Heart right ventricle (tissue), 16 donors: ENCODE data around the gene NFATC2IP. TPM values are rescaled to one million over a fixed set of nuclear protein-coding genes. Genes with fewer than 3 reads are reported as not detected.
"Not testable (repeated sequence)": the region's sequence is repeated elsewhere in the genome, so short reads cannot be mapped to it uniquely, and the experiment has no call there.

Experiments used
- ATAC-seq, 8 donors: fragments of 200-7000 bp; cut with Tn5 transposase; one replicate each; pipeline ENCODE4 v1.9.1; 2020; ENCODE audit warnings: mild to moderate bottlenecking in 8 of 8, moderate library complexity in 8 of 8, moderate number of reproducible peaks in 1 of 8
- DNase-seq, 2 donors: peaks; one replicate each; pipeline ENCODE4 v3.0.0-alpha.2; 2020
- H3K27ac ChIP-seq, 10 donors: fragments of 200-600 bp; sonication (generic) in 2 of 10; one replicate each; pipeline versions ENCODE4 v1.5.0 to v1.8.0; 2020 to 2022; ENCODE audit warnings: mild to moderate bottlenecking in 3 of 10
- H3K27me3 ChIP-seq, 7 donors: fragments of 200-600 bp; one replicate each; pipeline ENCODE4 v1.8.0; 2021 to 2022; ENCODE audit warnings: mild to moderate bottlenecking in 2 of 7
- H3K36me3 ChIP-seq, 9 donors: fragments of 200-600 bp; sonication (generic) in 1 of 9; one replicate each; pipeline versions ENCODE4 v1.5.0 to v1.8.0; 2020 to 2022; ENCODE audit warnings: mild to moderate bottlenecking in 2 of 9
- H3K4me1 ChIP-seq, 9 donors: fragments of 200-600 bp; sonication (generic) in 1 of 9; one replicate each; pipeline versions ENCODE4 v1.5.0 to v1.8.0; 2020 to 2022; ENCODE audit warnings: mild to moderate bottlenecking in 4 of 9
- H3K4me3 ChIP-seq, 10 donors: fragments of 200-600 bp; sonication (generic) in 2 of 10; one replicate each; pipeline versions ENCODE4 v1.5.0 to v1.8.0; 2020 to 2022; ENCODE audit warnings: mild to moderate bottlenecking in 7 of 10, moderate library complexity in 2 of 10
- H3K9me3 ChIP-seq, 11 donors: fragments of 200-600 bp in 10 of 11; sonication (generic) in 2 of 11; one replicate each; pipeline versions ENCODE4 v1.5.0 to v1.8.0; 2013 to 2022; ENCODE audit warnings: mild to moderate bottlenecking in 2 of 11, control low read depth in 1 of 11, moderate library complexity in 1 of 11
- CTCF ChIP-seq, 9 donors: fragments of 200-600 bp; sonication (generic) in 2 of 9; IDR thresholded peaks; one replicate each; pipeline versions ENCODE4 v1.5.0 to v1.8.0; 2021 to 2022; ENCODE audit warnings: antibody characterized with exemption in 9 of 9, mild to moderate bottlenecking in 5 of 9, moderate library complexity in 1 of 9
- WGBS, 2 donors: extraction: QIAGEN DNeasy Blood & Tissue Kit; methylation state at CpG; one replicate each; pipeline ENCODE4 v1.1.7; 2013; ENCODE audit warnings: inconsistent platforms in 1 of 2; 5-methylcytosine and 5-hydroxymethylcytosine counted together
- intact Hi-C, 10 donors: fragments of 100-400 bp; cut with DNase I; formaldehyde crosslinking; loops; one replicate each; pipeline versions ENCODE4 v1.11.1 to v1.14.2; 2022
- polyA plus RNA-seq, 2 donors: library from polyadenylated mRNA; stranded (reverse); fragments of 200-250 nt; gene quantifications; one replicate each; pipeline ENCODE4 v1.2.3, GENCODE V29; 2013
- total RNA-seq, 10 donors: library from RNA; stranded (reverse); fragmentation: NEBNext Ultra II Directional in 3 of 10; extraction: Animal tissue kit (Norgen Biotek cat#: 25700) in 3 of 10; gene quantifications; one replicate each; pipeline versions ENCODE4 v1.2.1 to v1.2.4, GENCODE V29; 2021 to 2023
- donor health status: Arrhythmogenic right ventricular cardiomyopathy.
- donor health status: ischemic (EF 13 %, LVEDD 7.1; RV severe dilation, severe dysfunction).
- donor health status: healthy with polysubstance abuse.
- donor health status: DM: no; HTN: yes; CAD: no.
- donor health status: DM: no; HTN: no; CAD: no.
- donor health status: ischemic (EF 25% LVEDD 6.9; RV normal size, moderate dysfunction).
- donor health status: ischemic (EF 25% LVEDD 5.7; RV mildly dilated, moderate dysfunction).
- donor health status: healthy.
- donor health status: DM: yes; HTN: yes; CAD: no.
- donor health status: Ischemic cardiomyopathy.
- donor health status: ischemic (EF 35%, LVEDD 5.7; RV mildly dilated, moderate dysfunction).
- donor health status: nonischemic (EF 11% LVEDD 7.7; RV severe dilation, severe dysfunction).
- donor health status: DM: yes; HTN: yes; CAD: no.
- donor health status: PGD.
- donor health status: ischemic (EF 29% LVEDD 5.4; RV normal size, mild dysfunction).
- donor health status: nonischemic (EF 23%, LVEDD 6.1; RV moderate dilation, normal function).

NFATC2IP gene
- total and polyA plus RNA-seq, 12 donors: 13.8 to 24.4 (median 17.0) TPM

- Histone ChIP-seq H3K4me1 (peaks cover 0 to 10% (median 4%) of the 10 kb centered on the region in 9 donors), H3K36me3 (no peaks in the 10 kb centered on the region), H3K27me3 (peaks cover 0 to 2% (median 0%) of the 10 kb centered on the region in 7 donors), H3K27ac (no peak overlapping the region), H3K9me3 (no peaks in the 10 kb centered on the region), H3K4me3 (peak overlapping the region in 5 of 10 donors; percentile 12 to 41 (median 32))
- intact Hi-C loops: loop anchor here in 1 of 10 donors (10.0 kb wide), 1 partner anchor 112 kb away; the partner anchor contains the start of gene ATXN2L
- ATAC-seq (peak in 1 of 8 donors; percentile 3), DNase-seq (no peak)
- no peak for TF ChIP-seq CTCF (IDR thresholded peaks at IDR 0.05)
- 64 to 69% methylated on average over 26 of the region's 26 CpGs for WGBS, 2 donors
Measured at GRCh38 chr16:28936784-28937155, 14.0 kb upstream of the NFATC2IP start.

GRCh38 chr16:28937222-28937876, 13.4 kb upstream of the NFATC2IP start:
- peaks cover 0 to 2% (median 0%) of the 10 kb centered on the region in 7 donors for H3K27me3 ChIP-seq
- H3K4me3 ChIP-seq: no peak overlapping the region
- WGBS, 2 donors: 70 to 81% methylated on average over 14 of the region's 14 CpGs
- H3K27ac ChIP-seq: no peak overlapping the region
- no peaks in the 10 kb centered on the region for H3K36me3 ChIP-seq
- intact Hi-C loops: loop anchor here in 1 of 10 donors (10.0 kb wide), 1 partner anchor 113 kb away; the partner anchor contains the start of gene ATXN2L
- H3K9me3 ChIP-seq: no peaks in the 10 kb centered on the region
- H3K4me1 ChIP-seq: peaks cover 0 to 10% (median 4%) of the 10 kb centered on the region in 9 donors
- ATAC-seq (peak in 1 of 8 donors; percentile 31), DNase-seq (no peak)
- TF ChIP-seq CTCF (IDR thresholded peaks at IDR 0.05): no peak

- H3K27ac ChIP-seq: no peak overlapping the region
- ATAC-seq (no peak), DNase-seq (no peak)
- WGBS, 2 donors: 80 to 81% methylated on average over 7 of the region's 7 CpGs
- H3K4me1 ChIP-seq: peaks cover 0 to 10% (median 4%) of the 10 kb centered on the region in 9 donors
- H3K36me3 ChIP-seq: no peaks in the 10 kb centered on the region
- no peak overlapping the region for H3K4me3 ChIP-seq
- no peak for TF ChIP-seq CTCF (IDR thresholded peaks at IDR 0.05)
- no peaks in the 10 kb centered on the region for H3K9me3 ChIP-seq
- peaks cover 0 to 2% (median 0%) of the 10 kb centered on the region in 7 donors for H3K27me3 ChIP-seq
- intact Hi-C loops: loop anchor here in 1 of 10 donors (10.0 kb wide), 1 partner anchor 114 kb away; the partner anchor contains the start of gene ATXN2L
Measured at GRCh38 chr16:28938721-28939120, 12.0 kb upstream of the NFATC2IP start.

GRCh38 chr16:28939825-28940224, 10.9 kb upstream of the NFATC2IP start:
- peaks cover 0 to 10% (median 4%) of the 10 kb centered on the region in 9 donors for H3K4me1 ChIP-seq
- H3K4me3 ChIP-seq, DNase-seq, H3K27ac ChIP-seq, H3K9me3 ChIP-seq, H3K27me3 ChIP-seq, H3K36me3 ChIP-seq, ATAC-seq: not testable (repeated sequence)
- 90 to 94% methylated on average over 7 of the region's 7 CpGs for WGBS, 2 donors
- intact Hi-C loops: loop anchor here in 7 of 10 donors (2.0 to 10.0 kb wide), 9 partner anchors 23 to 388 kb away; partner anchors contain the start of genes ATP2A1 (in 3 of the 7), ATXN2L (in 2 of the 7) and SGF29 (in 2 of the 7)

- intact Hi-C loops: loop anchor here in 5 of 10 donors (5.0 to 10.0 kb wide), 7 partner anchors 61 to 391 kb away; partner anchors contain the start of genes ATP2A1 (in 3 of the 5), SGF29 (in 2 of the 5) and ATXN2L (in 1 of the 5)
- Histone ChIP-seq H3K9me3 (no peaks in the 10 kb centered on the region), H3K4me3 (no peak overlapping the region), H3K27me3 (no peaks in the 10 kb centered on the region), H3K27ac (no peak overlapping the region), H3K36me3 (no peaks in the 10 kb centered on the region), H3K4me1 (peaks cover 2 to 12% (median 10%) of the 10 kb centered on the region in 9 donors)
- DNase-seq (no peak), ATAC-seq (no peak)
- TF ChIP-seq CTCF (IDR thresholded peaks at IDR 0.05): no peak
Measured at GRCh38 chr16:28943281-28943680, 7.5 kb upstream of the NFATC2IP start.
